NB4 (cell line): ENCODE results near the gene OR2J1.

ENCODE experiments used
- MAX ChIP-seq: IDR thresholded peaks from 2 replicates; pipeline ENCODE4 v1.6.1; 2011; ENCODE audit warnings: low read depth, low read length
- MYC ChIP-seq: IDR thresholded peaks from 2 replicates; pipeline ENCODE4 v1.6.1; 2011; ENCODE audit warnings: low read depth, low read length
- POLR2A ChIP-seq: IDR thresholded peaks from 2 replicates; pipeline ENCODE4 v1.6.1; 2011; ENCODE audit warnings: mild to moderate bottlenecking; ENCODE audit not compliant: insufficient read length; ENCODE audit errors: extremely low read depth
- TF ChIP-seq, protein P1 (sequence below): IDR thresholded peaks from one replicate; pipeline ENCODE4 v1.5.1; 2012; ENCODE audit warnings: low read depth, low read length

DNA sequence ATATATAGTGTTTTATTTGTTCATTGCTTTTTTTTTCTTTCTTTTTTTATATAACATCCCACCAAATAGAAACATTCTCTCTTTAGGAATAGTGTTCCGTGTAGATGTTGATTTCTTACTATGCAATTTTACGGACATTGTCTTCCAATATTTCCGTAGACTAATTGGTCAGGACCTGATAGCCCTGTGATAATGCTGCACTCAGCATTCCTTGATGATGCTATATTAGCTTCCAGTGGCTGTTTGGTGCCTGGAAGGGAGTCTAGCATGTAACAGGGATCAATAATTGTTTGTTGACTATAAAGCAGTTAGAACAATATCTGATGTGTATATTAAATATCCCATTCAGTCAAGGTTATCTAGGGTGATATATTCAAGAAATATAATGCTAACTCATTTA lies 47.6 kb upstream of the OR2J1 start:
- TF ChIP-seq POLR2A (no peak), MAX (no peak), MYC (no peak)
- TF ChIP-seq, protein P1, sequence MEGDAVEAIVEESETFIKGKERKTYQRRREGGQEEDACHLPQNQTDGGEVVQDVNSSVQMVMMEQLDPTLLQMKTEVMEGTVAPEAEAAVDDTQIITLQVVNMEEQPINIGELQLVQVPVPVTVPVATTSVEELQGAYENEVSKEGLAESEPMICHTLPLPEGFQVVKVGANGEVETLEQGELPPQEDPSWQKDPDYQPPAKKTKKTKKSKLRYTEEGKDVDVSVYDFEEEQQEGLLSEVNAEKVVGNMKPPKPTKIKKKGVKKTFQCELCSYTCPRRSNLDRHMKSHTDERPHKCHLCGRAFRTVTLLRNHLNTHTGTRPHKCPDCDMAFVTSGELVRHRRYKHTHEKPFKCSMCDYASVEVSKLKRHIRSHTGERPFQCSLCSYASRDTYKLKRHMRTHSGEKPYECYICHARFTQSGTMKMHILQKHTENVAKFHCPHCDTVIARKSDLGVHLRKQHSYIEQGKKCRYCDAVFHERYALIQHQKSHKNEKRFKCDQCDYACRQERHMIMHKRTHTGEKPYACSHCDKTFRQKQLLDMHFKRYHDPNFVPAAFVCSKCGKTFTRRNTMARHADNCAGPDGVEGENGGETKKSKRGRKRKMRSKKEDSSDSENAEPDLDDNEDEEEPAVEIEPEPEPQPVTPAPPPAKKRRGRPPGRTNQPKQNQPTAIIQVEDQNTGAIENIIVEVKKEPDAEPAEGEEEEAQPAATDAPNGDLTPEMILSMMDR: no peak
